Lower leg skin (tissue), 3 donors: ENCODE data around the gene TDRD7.

Source experiments
- POLR2A ChIP-seq, 2 donors: fragments of 450-650 bp; IDR thresholded peaks; one replicate each; pipeline ENCODE4 v1.6.1; 2016 to 2017; ENCODE audit warnings: antibody characterized with exemption in 2 of 2, mild to moderate bottlenecking in 1 of 2, moderate library complexity in 1 of 2
- TF ChIP-seq, protein P1 (sequence below), 3 donors: fragments of 450-650 bp; IDR thresholded peaks; one replicate each; pipeline ENCODE4 v1.5.1; 2016; ENCODE audit warnings: antibody characterized with exemption in 3 of 3, mild to moderate bottlenecking in 3 of 3, moderate library complexity in 2 of 3

DNA sequence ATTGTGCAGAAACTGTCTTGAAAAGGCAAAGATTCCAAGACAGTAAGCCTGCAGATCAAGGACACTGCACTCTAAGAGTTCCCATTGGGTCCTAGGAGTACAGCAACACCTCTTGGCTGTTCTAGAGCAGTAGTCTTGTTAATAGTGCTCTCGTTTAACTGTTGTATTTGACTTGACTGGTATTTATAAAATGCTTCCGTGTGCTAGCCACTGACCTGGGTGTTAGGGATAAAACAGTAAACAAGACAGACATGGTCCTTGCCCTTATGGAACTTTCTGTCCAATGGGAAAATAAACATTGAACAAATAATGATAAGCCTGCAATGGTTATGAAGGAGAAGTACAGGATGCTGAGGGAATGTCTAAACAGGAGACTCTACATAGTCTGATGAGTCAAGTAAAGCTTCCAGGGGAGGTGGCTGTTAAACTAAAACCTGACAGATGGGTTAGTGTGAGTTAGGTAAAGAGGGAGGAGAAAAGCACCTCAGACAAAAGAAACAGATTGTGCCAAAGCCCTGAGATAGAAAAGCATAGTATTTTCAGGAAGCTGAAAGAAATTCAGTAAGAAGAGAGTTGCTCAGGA is 33.3 kb downstream of the TDRD7 start:
- TF ChIP-seq, protein P1, sequence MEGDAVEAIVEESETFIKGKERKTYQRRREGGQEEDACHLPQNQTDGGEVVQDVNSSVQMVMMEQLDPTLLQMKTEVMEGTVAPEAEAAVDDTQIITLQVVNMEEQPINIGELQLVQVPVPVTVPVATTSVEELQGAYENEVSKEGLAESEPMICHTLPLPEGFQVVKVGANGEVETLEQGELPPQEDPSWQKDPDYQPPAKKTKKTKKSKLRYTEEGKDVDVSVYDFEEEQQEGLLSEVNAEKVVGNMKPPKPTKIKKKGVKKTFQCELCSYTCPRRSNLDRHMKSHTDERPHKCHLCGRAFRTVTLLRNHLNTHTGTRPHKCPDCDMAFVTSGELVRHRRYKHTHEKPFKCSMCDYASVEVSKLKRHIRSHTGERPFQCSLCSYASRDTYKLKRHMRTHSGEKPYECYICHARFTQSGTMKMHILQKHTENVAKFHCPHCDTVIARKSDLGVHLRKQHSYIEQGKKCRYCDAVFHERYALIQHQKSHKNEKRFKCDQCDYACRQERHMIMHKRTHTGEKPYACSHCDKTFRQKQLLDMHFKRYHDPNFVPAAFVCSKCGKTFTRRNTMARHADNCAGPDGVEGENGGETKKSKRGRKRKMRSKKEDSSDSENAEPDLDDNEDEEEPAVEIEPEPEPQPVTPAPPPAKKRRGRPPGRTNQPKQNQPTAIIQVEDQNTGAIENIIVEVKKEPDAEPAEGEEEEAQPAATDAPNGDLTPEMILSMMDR (IDR thresholded peaks at IDR 0.05): no peak
- no peak for TF ChIP-seq POLR2A (IDR thresholded peaks at IDR 0.05)
